Loucy (cell line): ENCODE results near the gene C1QTNF12.

Experiments
- H2AFZ ChIP-seq: fragments of 200-600 bp; sonication (generic); 2 replicates; pipeline ENCODE4 v1.6.0; 2016; ENCODE audit warnings: antibody characterized with exemption, mild to moderate bottlenecking, low read length, moderate library complexity
- H3F3A ChIP-seq: fragments of 200-600 bp; 2 replicates; pipeline ENCODE4 v1.6.0; 2016; ENCODE audit warnings: antibody characterized with exemption, low read depth, mild to moderate bottlenecking
- H3K27me3 ChIP-seq: fragments of 200-600 bp; sonication (generic); 2 replicates; pipeline ENCODE4 v1.6.1; 2014; ENCODE audit warnings: low read length, mild to moderate bottlenecking; ENCODE audit not compliant: insufficient read depth, poor library complexity, severe bottlenecking
- H3K36me3 ChIP-seq: fragments of 200-600 bp; sonication (generic); 2 replicates; pipeline ENCODE4 v1.6.1; 2016; ENCODE audit warnings: low read length; ENCODE audit not compliant: insufficient read depth
- H3K4me1 ChIP-seq: fragments of 200-600 bp; sonication (generic); 2 replicates; pipeline ENCODE4 v1.5.1; 2014; ENCODE audit warnings: low read length, mild to moderate bottlenecking; ENCODE audit not compliant: insufficient read depth, poor library complexity, severe bottlenecking
- H3K4me2 ChIP-seq: fragments of 200-600 bp; sonication (generic); 2 replicates; pipeline ENCODE4 v1.6.0; 2014; ENCODE audit warnings: antibody characterized with exemption, low read length, low read depth, mild to moderate bottlenecking; ENCODE audit not compliant: poor library complexity, severe bottlenecking
- H3K4me3 ChIP-seq: fragments of 200-600 bp; sonication (generic); 2 replicates; pipeline ENCODE4 v1.5.1; 2014; ENCODE audit warnings: low read length, mild to moderate bottlenecking, mixed read lengths; ENCODE audit not compliant: poor library complexity, severe bottlenecking
- H3K79me2 ChIP-seq: fragments of 200-600 bp; sonication (generic); 2 replicates; pipeline ENCODE4 v1.6.1; 2014; ENCODE audit warnings: low read length; ENCODE audit not compliant: insufficient read depth
- H3K9ac ChIP-seq: fragments of 200-600 bp; sonication (generic); 2 replicates; pipeline ENCODE4 v1.6.0; 2014; ENCODE audit warnings: mild to moderate bottlenecking, low read depth, low read length, moderate library complexity; ENCODE audit not compliant: poor library complexity, severe bottlenecking
- H3K9me2 ChIP-seq: fragments of 200-600 bp; sonication (generic); replicated peaks from 2 replicates; pipeline ENCODE4 v1.6.1; 2016; ENCODE audit warnings: low read depth, low read length, mixed read lengths
- H3K9me3 ChIP-seq: fragments of 200-600 bp; sonication (generic); 2 replicates; pipeline ENCODE4 v1.6.1; 2014; ENCODE audit warnings: mild to moderate bottlenecking, antibody characterized with exemption, low read length, low read depth; ENCODE audit not compliant: insufficient read depth
- H4K20me1 ChIP-seq: fragments of 200-600 bp; sonication (generic); 2 replicates; pipeline ENCODE4 v1.6.0; 2014; ENCODE audit warnings: antibody characterized with exemption, low read length, mild to moderate bottlenecking; ENCODE audit not compliant: insufficient read depth, poor library complexity, severe bottlenecking
- CTCF ChIP-seq: fragments of 200-600 bp; sonication (generic); conservative IDR thresholded peaks from 2 replicates; pipeline ENCODE4 v1.5.1; 2014; ENCODE audit warnings: mild to moderate bottlenecking, antibody characterized with exemption, low read length
- EZH2phosphoT487 ChIP-seq: fragments of 200-600 bp; IDR thresholded peaks from 2 replicates; pipeline ENCODE4 v1.6.1; 2018; ENCODE audit warnings: antibody characterized with exemption, mild to moderate bottlenecking, moderate library complexity, borderline replicate concordance

C1QTNF12 gene

GRCh38 chr1:1274931-1275431 lies 28.5 kb upstream of the C1QTNF12 start:
- peaks cover 33% of the 10 kb centered on the region for H4K20me1 ChIP-seq
- TF ChIP-seq CTCF (no peak), EZH2phosphoT487 (no peak)
- no peaks in the 10 kb centered on the region for H3F3A ChIP-seq
- H3K36me3 ChIP-seq = no peaks in the 10 kb centered on the region
- peak overlapping the region; percentile 98 for H3K4me3 ChIP-seq
- H3K4me1 ChIP-seq = peaks cover 34% of the 10 kb centered on the region
- H3K4me2 ChIP-seq = peak overlapping the region; percentile 93
- H3K9me3 ChIP-seq = no peaks in the 10 kb centered on the region
- H3K9me2 ChIP-seq = no peaks in the 10 kb centered on the region
- H2AFZ ChIP-seq = no peak overlapping the region
- no peaks in the 10 kb centered on the region for H3K27me3 ChIP-seq
- peak overlapping the region; percentile 97 for H3K9ac ChIP-seq
- H3K79me2 ChIP-seq = peaks cover 45% of the 10 kb centered on the region

DNA sequence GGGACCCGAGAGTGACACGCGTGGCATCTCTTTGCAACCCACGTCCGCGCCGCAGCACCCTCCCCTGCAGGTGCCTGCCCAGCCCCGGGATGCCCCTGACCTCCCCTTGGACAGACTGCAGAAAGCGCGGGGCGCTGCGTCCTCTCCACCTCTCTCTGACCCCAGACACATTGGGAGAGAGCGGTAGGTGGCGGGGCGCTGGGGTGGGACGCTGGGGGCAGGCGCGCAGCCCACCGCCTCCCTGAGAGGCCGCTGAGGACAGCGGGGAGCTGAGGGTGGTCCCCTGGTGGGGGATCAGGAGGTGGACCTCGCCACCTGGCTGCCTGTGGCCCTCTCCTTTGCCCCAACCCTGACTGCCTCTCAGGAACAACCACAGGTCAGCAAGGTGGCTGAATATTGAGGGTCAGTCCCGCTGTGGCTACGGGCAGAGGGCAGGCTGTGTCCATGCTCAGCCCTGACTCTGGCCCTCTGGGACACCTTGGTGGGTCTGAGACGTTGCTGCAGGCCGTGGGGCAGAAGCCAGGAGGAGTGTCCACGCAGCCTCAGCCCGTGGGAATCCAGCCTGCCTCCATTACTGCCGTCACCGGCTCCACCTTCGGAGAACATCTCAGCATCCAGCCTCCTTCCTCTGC lies 27.9 kb upstream of the C1QTNF12 start:
- peak overlapping the region; percentile 97 for H3K9ac ChIP-seq
- peak overlapping the region; percentile 90 for H2AFZ ChIP-seq

DNA sequence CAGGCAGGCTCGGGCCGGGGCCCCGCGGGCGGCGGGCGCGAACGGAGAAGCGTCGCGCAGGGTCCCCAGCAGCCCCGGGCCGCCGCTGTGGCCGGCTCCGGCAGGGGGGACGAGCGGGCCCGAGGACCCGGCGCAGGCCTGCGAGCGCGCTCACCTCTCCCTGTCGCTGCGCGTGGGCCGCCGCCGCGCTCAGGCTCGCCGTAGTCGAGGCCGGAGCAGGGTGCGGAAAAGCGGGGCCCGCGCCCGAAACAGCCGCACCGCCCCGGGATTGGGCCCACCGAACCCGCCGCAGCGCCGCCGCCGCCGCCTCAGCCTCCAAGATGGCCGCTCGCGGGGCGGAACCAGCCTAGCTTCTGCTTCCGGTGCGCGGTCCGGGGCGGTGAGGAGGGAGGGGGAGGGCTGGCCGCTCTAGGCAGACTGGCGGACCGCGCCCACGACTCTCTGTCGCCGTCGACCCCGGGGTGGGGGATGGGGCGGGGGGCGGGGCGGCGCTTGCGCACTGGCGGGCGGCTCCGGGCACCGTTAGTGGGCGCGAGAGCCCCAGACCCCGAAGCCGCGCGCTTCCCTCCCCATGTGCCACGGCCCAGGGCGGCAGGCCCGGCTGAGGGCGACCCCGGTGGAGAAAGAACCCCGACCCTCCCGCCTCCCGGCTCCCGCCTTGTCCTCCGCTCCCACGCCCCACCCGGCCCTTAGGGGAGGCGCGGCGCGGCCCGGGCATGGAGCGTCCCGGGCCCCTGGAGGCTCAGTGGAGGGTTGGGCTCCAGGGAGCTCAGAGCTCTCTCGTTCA lies 27.2 kb upstream of the C1QTNF12 start, which contains the start of gene UBE2J2:
TSS of gene UBE2J2 (minus strand) at position 343 of the 787 bp plus-strand sequence. CDS start 5,862 bp downstream, outside the sequence.
- Histone ChIP-seq H3K79me2 (peaks cover 55% of the 10 kb centered on the region), H2AFZ (peak within 1 kb of the TSS; percentile 90)

More for the DNA sequence above, 27.9 kb upstream of the C1QTNF12 start:
- Histone ChIP-seq H3F3A (no peaks in the 10 kb centered on the region), H3K4me1 (peaks cover 34% of the 10 kb centered on the region), H3K9me2 (no peaks in the 10 kb centered on the region), H3K27me3 (no peaks in the 10 kb centered on the region), H3K4me2 (peak overlapping the region; percentile 93), H3K79me2 (peaks cover 50% of the 10 kb centered on the region), H3K36me3 (no peaks in the 10 kb centered on the region), H3K9me3 (no peaks in the 10 kb centered on the region), H4K20me1 (peaks cover 36% of the 10 kb centered on the region), H3K4me3 (peak overlapping the region; percentile 98)
- TF ChIP-seq EZH2phosphoT487 = no peak
- 0 out of 2 replicates have a peak, but pooled peaks have one; percentile 2 for TF ChIP-seq CTCF

More for the DNA sequence above, 27.2 kb upstream of the C1QTNF12 start, which contains the start of gene UBE2J2:
- H3K27me3 ChIP-seq = no peaks in the 10 kb centered on the region
- H3K9ac ChIP-seq = peak within 1 kb of the TSS; percentile 97
- H3K4me3 ChIP-seq = peak within 1 kb of the TSS; percentile 98
- peaks cover 39% of the 10 kb centered on the region for H4K20me1 ChIP-seq
- H3K36me3 ChIP-seq = no peaks in the 10 kb centered on the region
- H3F3A ChIP-seq = no peaks in the 10 kb centered on the region
- H3K9me2 ChIP-seq = no peaks in the 10 kb centered on the region
- TF ChIP-seq CTCF (peak; percentile 5; the same call in 1 of the 2 replicates), EZH2phosphoT487 (no peak)
- peaks cover 34% of the 10 kb centered on the region for H3K4me1 ChIP-seq
- peak within 1 kb of the TSS; percentile 93 for H3K4me2 ChIP-seq
- no peaks in the 10 kb centered on the region for H3K9me3 ChIP-seq
